GM19099 (cell line): ENCODE measurements around the gene RIOK3.

Experiments used
- POLR2A ChIP-seq: IDR thresholded peaks from 3 replicates; pipeline ENCODE4 v1.6.1; 2011; ENCODE audit warnings: low read depth; ENCODE audit not compliant: insufficient read length; ENCODE audit errors: extremely low read depth

RIOK3 gene

DNA sequence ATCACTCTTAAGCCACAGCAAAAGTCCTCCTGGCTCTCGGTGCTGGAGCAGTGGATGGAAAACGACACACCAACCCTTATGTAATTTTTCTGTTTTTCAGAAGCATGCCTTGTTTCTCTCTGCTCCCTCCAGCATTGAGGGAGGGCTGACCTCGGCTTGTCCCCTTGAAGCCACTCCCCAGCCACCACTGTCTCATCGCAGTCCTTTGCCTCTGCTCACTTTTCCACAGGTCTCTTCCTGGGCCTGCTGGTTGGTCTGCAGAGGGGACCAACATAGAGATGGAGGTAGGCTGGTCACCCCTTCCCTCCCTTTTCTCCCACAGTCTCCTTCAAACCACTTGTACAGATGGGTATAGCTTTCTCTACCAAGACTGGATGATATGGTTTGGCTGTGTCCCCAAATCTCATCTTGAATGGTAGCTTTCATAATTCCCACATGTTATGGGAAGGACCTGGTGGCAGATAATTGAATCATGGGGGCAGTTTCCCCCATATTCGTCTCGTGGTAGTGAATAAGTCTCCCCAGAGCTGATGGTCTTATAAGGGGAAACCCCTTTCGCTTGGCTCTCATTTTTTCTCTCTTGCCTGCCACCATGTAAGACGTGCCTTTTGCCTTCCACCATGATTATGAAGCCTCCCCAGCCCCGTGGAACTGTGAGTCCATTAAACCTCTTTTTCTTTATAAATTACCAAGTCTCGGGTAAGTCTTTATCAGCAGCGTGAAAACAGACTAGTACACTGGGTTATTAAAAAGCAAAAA is 14.3 kb upstream of the RIOK3 start:
- TF ChIP-seq POLR2A = no peak

DNA sequence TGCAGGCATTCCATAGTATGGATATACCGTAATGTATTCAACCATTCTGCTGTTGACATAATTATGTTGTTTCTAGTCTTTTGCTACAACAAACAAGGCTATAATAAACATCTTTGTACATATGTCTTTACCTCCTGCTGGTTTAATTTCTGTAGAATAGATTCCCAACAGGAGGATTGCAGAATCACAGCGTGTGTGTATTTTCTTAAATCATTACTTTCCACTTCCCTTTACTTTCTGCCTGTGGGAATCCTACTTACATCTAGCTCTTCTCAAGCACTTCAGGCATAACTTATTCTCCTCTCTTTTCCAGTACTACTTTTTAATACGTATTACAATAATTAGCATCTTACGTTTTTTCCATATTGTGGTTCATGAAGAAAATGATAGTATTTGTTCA is 13.0 kb upstream of the RIOK3 start:
- no peak for TF ChIP-seq POLR2A

DNA sequence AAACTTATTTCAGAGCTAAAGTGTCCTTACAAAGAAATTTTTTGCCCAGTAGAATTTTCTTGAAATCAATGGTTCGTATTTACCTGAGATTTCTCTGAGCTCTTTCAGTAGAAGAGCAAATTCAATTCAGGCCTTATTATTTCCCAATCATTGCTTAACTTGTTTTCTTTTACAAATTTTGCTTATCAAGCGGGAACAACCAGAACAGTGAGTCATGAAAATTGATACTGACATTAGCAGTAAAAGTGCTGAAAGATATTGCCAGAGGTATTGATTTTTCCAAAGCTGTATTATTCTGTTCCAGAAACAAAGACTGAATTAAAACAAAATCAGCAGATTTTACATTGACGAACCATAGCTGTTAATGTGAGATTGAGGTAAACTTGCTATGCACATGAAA is 10.1 kb upstream of the RIOK3 start:
- no peak for TF ChIP-seq POLR2A

DNA sequence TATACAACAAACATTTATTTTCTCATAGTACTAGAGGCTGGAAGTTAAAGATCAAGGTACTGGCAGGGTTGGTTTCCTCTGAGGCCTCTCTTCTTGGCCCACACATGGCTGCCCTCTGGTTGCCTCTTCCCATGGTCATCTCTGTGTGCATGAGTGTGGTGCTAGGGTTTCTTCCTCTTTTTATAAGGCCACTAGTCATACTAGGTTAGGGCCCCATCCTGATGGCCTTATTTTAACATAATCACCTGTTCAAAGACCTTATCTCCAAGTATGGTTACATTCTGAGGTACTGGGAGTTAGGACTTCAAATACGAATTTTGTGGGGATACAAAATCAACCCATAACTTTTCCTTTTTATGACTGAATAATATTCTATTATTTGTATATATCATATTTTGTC is 4.8 kb upstream of the RIOK3 start:
- TF ChIP-seq POLR2A = no peak

DNA sequence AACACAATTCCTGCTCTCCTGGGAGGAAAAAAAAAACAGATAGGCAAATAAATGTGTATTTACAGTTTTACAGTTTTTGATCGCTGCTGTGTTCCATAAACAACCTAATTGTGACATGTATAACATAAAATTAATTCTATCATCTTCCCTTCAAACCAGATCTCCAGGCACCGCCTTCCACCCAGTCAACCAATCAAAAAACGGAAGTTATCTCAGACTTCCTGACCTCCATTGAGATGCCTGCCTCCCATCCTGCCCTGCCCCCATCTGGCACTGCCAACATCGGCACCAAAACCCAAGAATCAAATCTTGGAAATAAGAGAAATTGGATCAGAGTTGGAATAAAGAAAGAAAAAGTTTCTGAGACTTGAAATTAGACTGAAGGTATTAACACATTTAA is 3.1 kb upstream of the RIOK3 start:
- no peak for TF ChIP-seq POLR2A

DNA sequence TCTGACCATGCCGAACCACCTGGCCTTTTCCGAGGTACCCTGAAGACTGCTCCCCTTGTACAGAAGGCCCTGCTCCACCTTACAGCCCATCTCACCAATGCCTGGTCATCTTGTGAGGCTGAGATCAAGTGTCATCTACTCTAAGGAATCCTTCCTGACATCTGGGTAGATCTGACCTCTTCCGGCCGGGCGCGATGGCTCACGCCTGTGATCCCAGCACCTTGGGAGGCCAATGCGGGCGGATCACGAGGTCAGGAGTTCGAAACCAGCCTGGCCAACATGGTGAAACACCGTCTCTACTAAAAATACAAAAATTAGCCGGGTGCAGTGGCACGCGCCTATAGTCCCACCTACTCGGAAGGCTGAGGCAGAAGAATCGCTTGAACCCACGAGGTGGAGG is 2.1 kb upstream of the RIOK3 start:
- TF ChIP-seq POLR2A = no peak

DNA sequence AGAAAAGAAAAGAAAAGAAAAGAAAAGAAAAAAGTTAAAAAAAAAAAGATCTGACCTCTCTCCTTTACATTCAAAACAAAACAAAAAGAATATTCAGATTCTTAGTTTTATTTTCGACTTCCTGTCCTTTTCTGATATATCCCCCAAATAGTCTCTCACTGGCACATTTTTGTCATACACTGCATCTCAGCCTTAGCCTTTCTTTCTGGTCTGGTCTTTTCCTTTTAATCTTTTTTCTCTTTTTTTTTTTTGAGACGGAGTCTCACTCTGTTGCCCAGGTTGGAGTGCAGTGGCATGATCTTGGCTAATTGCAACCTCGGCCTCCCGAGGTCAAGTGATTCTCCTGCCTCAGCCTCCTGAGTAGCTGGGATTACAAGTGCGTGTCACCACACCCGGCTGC is 1.6 kb upstream of the RIOK3 start:
- TF ChIP-seq POLR2A = no peak

DNA sequence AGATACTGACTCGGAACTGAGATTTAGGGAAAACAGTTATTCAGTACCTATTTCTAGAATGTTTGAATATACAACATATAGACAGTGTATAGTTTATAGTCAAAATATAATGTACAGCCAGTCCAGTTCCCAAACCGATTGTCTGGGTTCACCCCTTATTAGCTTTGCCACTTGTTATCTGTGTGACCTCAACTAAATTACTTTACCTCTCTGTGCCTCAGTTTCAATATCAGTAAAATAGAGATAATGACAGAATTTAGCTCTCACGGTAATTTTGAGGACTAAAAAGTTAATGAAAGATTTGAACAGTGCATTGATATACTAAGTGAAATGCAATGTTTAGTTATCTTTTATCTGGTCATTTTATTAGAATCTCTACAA is 750 bp upstream of the RIOK3 start:
- no peak for TF ChIP-seq POLR2A

DNA sequence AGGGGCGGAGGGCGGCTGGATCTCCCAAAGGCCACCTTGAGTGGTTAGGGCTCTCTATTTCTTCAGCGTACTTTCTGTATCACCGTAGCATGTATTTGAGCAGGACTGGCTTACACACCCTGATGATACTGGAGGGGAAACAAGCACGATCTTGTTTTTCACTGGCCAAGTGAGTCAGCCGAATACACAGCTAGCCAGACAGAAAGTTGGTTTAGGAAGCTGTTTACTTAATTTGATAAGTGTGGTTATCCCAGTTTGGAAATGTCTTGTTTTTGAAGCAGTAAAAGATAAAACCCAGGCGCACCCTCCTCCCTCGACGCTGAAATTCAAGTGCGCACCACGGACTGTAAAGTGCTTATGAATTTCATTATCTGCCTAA is 582 bp downstream of the RIOK3 start:
- TF ChIP-seq POLR2A = no peak

DNA sequence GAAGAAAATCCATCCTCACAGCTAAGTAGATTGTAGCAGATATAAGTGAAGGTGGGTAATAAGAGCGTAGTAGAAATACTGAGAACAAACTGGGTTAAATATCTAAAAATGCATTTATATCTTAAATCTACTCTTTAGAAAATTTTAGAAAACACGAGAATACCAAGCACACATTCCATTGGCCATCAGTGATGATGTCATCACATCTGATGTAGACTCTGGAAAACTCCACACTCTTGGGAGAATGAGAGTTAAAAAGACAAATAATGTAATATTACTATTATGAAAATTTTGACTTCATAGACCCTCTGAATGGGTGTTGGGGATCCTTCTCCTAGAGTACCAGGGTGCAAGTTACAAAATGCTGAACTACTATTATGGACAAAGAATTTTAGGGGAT is 3.7 kb downstream of the RIOK3 start:
- TF ChIP-seq POLR2A = no peak

DNA sequence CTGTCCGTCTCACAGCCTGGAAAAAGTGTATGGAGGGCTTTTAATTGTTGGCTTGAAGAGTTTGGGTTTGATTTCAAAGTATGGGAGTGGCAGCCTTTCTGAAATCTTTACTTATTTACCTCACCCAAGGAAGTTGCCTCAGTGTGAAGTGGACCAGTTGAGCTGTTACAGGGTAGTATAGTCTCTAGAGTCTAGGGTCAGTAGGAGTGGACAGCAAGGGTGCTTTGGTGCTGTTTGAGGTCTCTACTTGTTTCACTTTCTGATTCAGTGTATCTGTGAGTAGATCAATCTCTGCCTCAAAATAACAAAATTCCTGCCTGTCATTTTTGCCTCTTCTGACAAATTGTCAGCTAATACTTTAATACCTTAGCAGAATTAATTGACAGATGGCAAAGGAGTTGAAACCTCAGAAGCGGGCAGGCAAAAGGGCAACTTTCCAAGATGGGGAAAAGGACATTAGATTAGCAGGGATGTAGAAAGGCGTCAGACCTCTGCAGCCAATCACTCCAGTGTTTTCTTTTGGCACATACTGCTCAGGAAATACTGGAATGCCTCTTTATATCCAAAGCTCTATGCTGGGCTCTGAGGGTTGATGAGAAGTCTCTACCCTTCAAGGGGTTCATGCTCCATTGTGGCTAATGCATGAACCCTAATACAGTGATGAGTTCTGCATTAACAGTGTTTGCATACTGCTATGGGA is 5.9 kb downstream of the RIOK3 start:
- no peak for TF ChIP-seq POLR2A

DNA sequence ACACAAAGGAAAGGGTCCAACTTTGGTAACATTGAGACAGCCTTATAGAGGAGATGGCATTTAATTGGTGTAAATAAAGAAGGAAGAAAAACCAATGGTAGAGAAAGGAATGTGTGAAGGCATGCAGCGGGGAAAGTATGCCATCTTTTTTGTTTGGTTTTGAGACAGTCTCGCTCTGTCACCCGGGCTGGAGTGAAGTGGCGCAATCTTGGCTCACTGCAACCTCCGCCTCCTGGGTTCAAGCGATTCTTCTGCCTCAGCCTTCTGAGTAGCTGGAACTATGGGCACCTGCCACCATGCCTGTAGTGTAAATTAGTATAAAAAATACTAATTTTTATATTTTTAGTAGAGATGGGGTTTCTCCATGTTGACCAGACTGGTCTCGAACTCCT is 6.4 kb downstream of the RIOK3 start:
- TF ChIP-seq POLR2A = no peak

DNA sequence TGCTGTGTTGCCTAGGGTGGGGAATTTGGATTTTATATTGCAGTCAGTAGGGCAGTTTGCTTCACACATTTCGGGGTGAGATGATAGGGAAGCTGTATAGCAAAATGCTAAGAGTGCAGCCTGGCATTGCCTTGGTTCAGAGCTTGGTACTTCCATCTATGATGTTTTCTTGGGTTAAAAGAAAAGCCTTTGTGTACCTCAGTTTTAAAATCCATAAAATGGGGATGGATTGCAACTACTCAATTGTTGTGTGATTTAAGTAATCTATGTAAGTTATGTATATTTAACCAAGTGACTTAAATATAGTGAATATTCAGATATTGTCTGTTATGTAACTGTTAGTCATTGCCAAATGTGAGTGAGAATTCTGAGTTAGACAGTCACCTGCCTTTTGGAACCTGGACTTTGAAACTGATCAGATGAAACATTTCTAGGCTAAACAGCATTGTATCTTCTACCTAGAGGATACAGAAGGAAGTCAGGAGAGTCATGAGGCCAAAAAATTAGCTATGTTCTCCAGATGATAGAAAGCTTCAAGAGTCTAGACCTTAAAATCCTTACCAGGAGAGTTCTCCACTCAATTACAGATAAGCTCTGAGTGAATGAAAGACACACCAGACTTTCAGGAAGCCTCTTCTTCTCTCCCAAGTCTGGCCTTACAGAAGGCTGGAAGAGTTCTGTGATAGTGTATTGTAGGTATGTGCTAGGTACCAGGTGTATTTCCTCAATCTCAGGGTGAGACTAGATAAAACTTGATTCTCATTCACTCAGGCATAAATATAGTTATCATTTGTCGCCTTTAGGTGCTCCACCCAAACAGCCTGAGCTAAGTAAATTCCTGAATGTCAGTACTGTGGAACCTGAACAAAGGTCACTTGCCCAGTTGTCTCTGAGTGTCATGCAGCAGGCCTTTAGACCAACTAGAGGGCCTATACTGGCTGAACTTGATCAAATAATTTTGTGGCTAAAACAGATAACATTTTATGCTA is 7.5 kb downstream of the RIOK3 start:
- TF ChIP-seq POLR2A = no peak

DNA sequence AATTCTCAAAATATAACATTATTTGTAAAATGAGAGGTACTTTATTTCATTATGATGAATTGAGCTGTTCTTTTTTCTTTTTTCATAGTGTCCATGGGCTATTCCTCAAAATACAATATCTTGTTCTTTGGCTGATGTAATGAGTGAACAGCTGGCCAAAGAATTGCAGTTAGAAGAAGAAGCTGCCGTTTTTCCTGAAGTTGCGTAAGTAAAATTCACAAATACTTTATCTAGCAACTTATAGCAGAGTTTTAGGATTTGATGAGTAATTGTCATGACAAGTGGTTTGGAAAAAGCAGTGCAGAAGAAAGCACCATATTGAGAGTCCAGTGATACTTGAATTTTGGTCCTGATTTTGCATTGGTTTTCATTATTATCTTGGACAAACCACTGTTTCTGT is 9.8 kb downstream of the RIOK3 start:
- no peak for TF ChIP-seq POLR2A

DNA sequence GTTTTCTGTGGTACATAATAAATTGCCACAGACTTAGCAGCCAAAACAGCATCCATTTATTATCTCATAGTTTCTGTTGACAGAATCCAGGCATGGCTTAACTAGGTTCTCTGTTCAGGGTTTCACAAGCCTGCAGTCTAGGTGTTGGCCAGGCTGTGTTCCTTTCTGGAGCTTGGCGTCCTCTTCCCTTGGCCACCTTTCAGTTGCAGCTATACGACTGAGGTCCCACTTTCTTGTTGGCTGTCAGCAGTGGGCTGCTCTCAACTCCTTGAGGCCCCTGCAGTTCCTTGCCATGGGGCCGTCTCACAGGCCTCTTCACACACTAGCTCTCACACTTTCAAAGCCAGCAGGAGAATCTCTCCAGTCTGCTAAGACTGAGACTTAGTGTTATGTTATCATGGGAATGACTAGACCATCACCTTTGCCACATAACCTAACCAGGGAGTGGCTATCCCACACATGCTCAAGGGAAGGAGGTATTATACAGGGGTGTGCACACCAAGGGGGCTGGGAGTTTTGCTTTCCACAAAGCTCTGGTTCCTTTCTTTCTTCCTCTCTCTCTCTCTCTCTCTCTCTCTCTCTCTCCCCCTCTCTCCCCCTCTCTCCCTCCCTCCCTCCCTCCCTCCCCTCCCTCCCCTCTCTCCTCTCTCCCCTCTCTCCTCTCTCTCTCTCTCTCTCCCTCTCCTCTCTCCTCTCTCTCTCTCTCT is 15.8 kb downstream of the RIOK3 start:
- no peak for TF ChIP-seq POLR2A
